K562 (cell line): ENCODE data around the gene KRT85. TPM values are rescaled to one million over a fixed set of nuclear protein-coding genes. Genes with fewer than 3 reads are reported as not detected.

Source experiments
- ATAC-seq: fragments of 200-7000 bp; cut with Tn5 transposase; 3 replicates; pipeline ENCODE4 v1.9.1; 2020; ENCODE audit warnings: moderate library complexity
- BruUV-seq: library from RNA; stranded (reverse); fragments of 400-500 nt; replicated peaks from 2 replicates; lab custom pipeline; 2021; lab: Mats Ljungman, UMichigan
- CTCF ChIA-PET: fragments of 300-600 bp; formaldehyde crosslinking; extraction: SDS; loops from one replicate; lab custom pipeline; 2021; ENCODE audit warnings: low intra/inter-chr PET ratio; lab: Yijun Ruan, JAX
- POLR2A ChIA-PET: fragments of 300-600, 350-650 bp; sonication (Branson Sonifier 250); formaldehyde crosslinking; extraction: SDS; loops from one replicate; lab custom pipeline; 2021; ENCODE audit warnings: antibody characterized with exemption, inconsistent platforms; lab: Yijun Ruan, JAX
- DNase-seq, 4 experiments: peaks; one replicate each; pipeline versions ENCODE4 v3.0.0 to v3.0.0-alpha.2; 2011 to 2018; ENCODE audit warnings: low spot score in 3 of 4, mixed read lengths in 3 of 4; ENCODE audit errors: extremely low read depth in 1 of 4
- FAIRE-seq: peaks from 2 replicates; lab custom pipeline; 2011; peaks lifted over from hg19 to GRCh38; lab: Jason Lieb, UNC
- H2AFZ ChIP-seq: 2 replicates; pipeline ENCODE4 v1.6.0; 2011; ENCODE audit warnings: low read depth, low read length, control low read depth, inconsistent platforms
- H3K27ac ChIP-seq: fragments of 200-600 bp; 3 replicates; pipeline ENCODE4 v1.8.0; 2011; ENCODE audit warnings: low read depth, mild to moderate bottlenecking, control low read depth, inconsistent platforms, low read length, moderate library complexity, mixed read lengths; ENCODE audit errors: extremely low read depth
- H3K27me3 ChIP-seq, 2 experiments: fragments of 300-600 bp in 1 of 2; 2 replicates in 1 of 2; 3 replicates in 1 of 2; pipeline versions ENCODE4 v1.6.0 to v1.8.0; 2011; ENCODE audit warnings: inconsistent platforms in 2 of 2, low read length in 2 of 2, mild to moderate bottlenecking in 1 of 2, mixed read lengths in 1 of 2, moderate library complexity in 1 of 2; ENCODE audit not compliant: control insufficient read depth in 2 of 2, insufficient read depth in 2 of 2
- H3K36me3 ChIP-seq: fragments of 300-600 bp; 3 replicates; pipeline ENCODE4 v1.8.0; 2011; ENCODE audit warnings: mild to moderate bottlenecking, low read length, inconsistent platforms; ENCODE audit not compliant: control insufficient read depth, insufficient read depth
- H3K4me1 ChIP-seq, 2 experiments: fragments of 200-600 bp in 1 of 2; replicated peaks in 1 of 2; 2 replicates in 1 of 2; 3 replicates in 1 of 2; pipeline versions ENCODE4 v1.5.1 to v1.8.0; 2011; ENCODE audit warnings: inconsistent platforms in 2 of 2, low read length in 2 of 2, mild to moderate bottlenecking in 1 of 2, mixed read lengths in 1 of 2, moderate library complexity in 1 of 2; ENCODE audit not compliant: control insufficient read depth in 2 of 2, insufficient read depth in 2 of 2
- H3K4me2 ChIP-seq: 2 replicates; pipeline ENCODE4 v1.6.1; 2011; ENCODE audit warnings: low read length, control low read depth, inconsistent platforms, mixed read lengths; ENCODE audit not compliant: insufficient read depth
- H3K4me3 ChIP-seq: fragments of 200-600 bp; sonication (generic), shearing (Covaris generic); 2 replicates; pipeline ENCODE4 v1.5.1; 2016; ENCODE audit warnings: control low read depth, inconsistent platforms
- H3K79me2 ChIP-seq: fragments of 200-600 bp; 3 replicates; pipeline ENCODE4 v1.8.0; 2011; ENCODE audit warnings: low read length, inconsistent platforms; ENCODE audit not compliant: control insufficient read depth, insufficient read depth
- H3K9ac ChIP-seq, 2 experiments: 2 replicates each; pipeline versions ENCODE4 v1.6.0 to v1.6.1; 2011; ENCODE audit warnings: low read depth in 2 of 2, low read length in 2 of 2, control low read depth in 1 of 2, inconsistent platforms in 1 of 2, mild to moderate bottlenecking in 1 of 2, mixed read lengths in 1 of 2; ENCODE audit not compliant: insufficient read depth in 1 of 2
- H3K9me1 ChIP-seq: one replicate; pipeline ENCODE4 v1.6.0; 2011; ENCODE audit warnings: inconsistent platforms, mild to moderate bottlenecking, low read length, moderate library complexity; ENCODE audit not compliant: control insufficient read depth, insufficient read depth
- H3K9me3 ChIP-seq: replicated peaks from 2 replicates; pipeline ENCODE4 v1.5.1; 2011; ENCODE audit warnings: low read depth, low read length, inconsistent platforms; ENCODE audit not compliant: control insufficient read depth, insufficient read depth
- H4K20me1 ChIP-seq: replicated peaks from 2 replicates; pipeline ENCODE4 v1.6.1; 2011; ENCODE audit warnings: low read length, inconsistent platforms, mixed read lengths; ENCODE audit not compliant: control insufficient read depth, insufficient read depth
- ATF1 ChIP-seq, 2 experiments: fragments of 450-650 bp in 1 of 2; IDR thresholded peaks; 2 replicates each; pipeline ENCODE4 v1.6.1; 2016; ENCODE audit warnings: missing compliant biosample characterization in 1 of 2, missing genetic modification characterization in 1 of 2
- CLOCK ChIP-seq: fragments of 250-450 bp; sonication (Bioruptor Pico); IDR thresholded peaks from 2 replicates; pipeline ENCODE4 v1.4.0; 2020; ENCODE audit warnings: mild to moderate bottlenecking, moderate library complexity, borderline replicate concordance
- CREB1 ChIP-seq, 2 experiments: sonication (generic) in 1 of 2; formaldehyde crosslinking in 1 of 2; IDR thresholded peaks; 2 replicates each; pipeline versions ENCODE4 v1.6.1 to v1.8.0; 2012 to 2022; ENCODE audit warnings: inconsistent platforms in 1 of 2, mild to moderate bottlenecking in 1 of 2, missing genetic modification reagents in 1 of 2, moderate library complexity in 1 of 2
- ETV1 ChIP-seq: fragments of 450-650 bp; conservative IDR thresholded peaks from 2 replicates; pipeline ENCODE4 v1.6.1; 2016; ENCODE audit warnings: missing genetic modification characterization, control low read depth, low read depth, missing compliant biosample characterization
- GATA2 ChIP-seq: sonication (generic); formaldehyde crosslinking; IDR thresholded peaks from 2 replicates; pipeline ENCODE4 v1.4.0; 2020; ENCODE audit warnings: mild to moderate bottlenecking, missing genetic modification reagents
- NR4A1 ChIP-seq, 2 experiments: fragments of 250-450 bp in 1 of 2; fragments of 450-650 bp in 1 of 2; sonication (Bioruptor Pico) in 1 of 2; IDR thresholded peaks; 2 replicates each; pipeline versions ENCODE4 v1.4.0 to v1.6.1; 2016 to 2020; ENCODE audit warnings: mild to moderate bottlenecking in 2 of 2, missing compliant biosample characterization in 1 of 2, missing genetic modification characterization in 1 of 2, moderate library complexity in 1 of 2
- SMARCE1 ChIP-seq: fragments of 450-650 bp; IDR thresholded peaks from 2 replicates; pipeline ENCODE4 v1.7.1; 2016; ENCODE audit warnings: mild to moderate bottlenecking
- SRSF3 ChIP-seq: fragments of 200-400 bp; formaldehyde crosslinking; IDR thresholded peaks from 2 replicates; pipeline ENCODE4 v1.6.1; 2016; ENCODE audit warnings: mild to moderate bottlenecking, low read length, moderate library complexity; ENCODE audit not compliant: insufficient read depth
- ZNF311 ChIP-seq: fragments of 250-450 bp; sonication (Bioruptor Pico); IDR thresholded peaks from 2 replicates; pipeline ENCODE4 v1.4.0; 2020; ENCODE audit warnings: mild to moderate bottlenecking, moderate library complexity
- ZNF609 ChIP-seq: sonication (generic); formaldehyde crosslinking; IDR thresholded peaks from 2 replicates; pipeline ENCODE4 v1.8.1; 2023; ENCODE audit warnings: missing genetic modification reagents, mild to moderate bottlenecking, borderline replicate concordance
- WGBS: fragments of 100-300 bp; shearing (Covaris generic); methylation state at CpG from one replicate; pipeline ENCODE4 v1.1.6; 2016; ENCODE audit warnings: low coverage, mixed read lengths; ENCODE audit not compliant: insufficient coverage; ENCODE audit errors: missing lambda C conversion rate; 5-methylcytosine and 5-hydroxymethylcytosine counted together
- in situ Hi-C: fragments of 300-500 bp; cut with MboI; formaldehyde crosslinking; loops from 4 replicates; pipeline ENCODE4 v1.15.0; 2018; ENCODE audit warnings: inconsistent platforms, mixed read lengths
- intact Hi-C: fragments of 100-400 bp; cut with micrococcal nuclease; formaldehyde crosslinking; loops from 2 replicates; pipeline ENCODE4 v1.14.2; 2022
- polyA plus RNA-seq, 8 experiments: library from polyadenylated mRNA; depleted of rRNA in 4 of 8; stranded (reverse) in 5 of 8; unstranded in 3 of 8; fragments of >200 nt; fragmentation: Nextera tagmentation in 2 of 8; fragmentation: Illumina TruSeq in 1 of 8; extraction: Ambion mirVana in 2 of 8; extraction: Trizol in 1 of 8; gene quantifications; 2 replicates each; pipeline versions ENCODE4 v1.2.1 to v1.2.3, GENCODE V29; 2011 to 2014; ENCODE audit warnings: inconsistent platforms in 1 of 8, missing spikeins in 1 of 8
- total RNA-seq, 7 experiments: library from RNA; depleted of rRNA in 6 of 7; stranded (reverse); fragments of >200 nt in 6 of 7; fragmentation: Illumina TruSeq in 2 of 7; extraction: Trizol in 2 of 7; gene quantifications; 2 replicates each; pipeline versions ENCODE4 v1.2.1 to v1.2.3, GENCODE V29; 2011 to 2021; ENCODE audit warnings: low replicate concordance in 1 of 7

KRT85 gene
- total and polyA plus RNA-seq, 9 of the 15 experiments (the other 6 are each of a cell fraction or from before 2014, with no cell fraction given), result not detected

GRCh38 chr12:52331039-52331438 lies 36.2 kb downstream of the KRT85 start (continued):
- TF ChIP-seq ATF1 (CRISPR knock-in tag; IDR thresholded peaks at IDR 0.05) (no peak), ATF1 (tag; IDR thresholded peaks at IDR 0.05) (no peak), SRSF3 (no peak), CREB1 (IDR thresholded peaks at IDR 0.05) (no peak), CREB1 (CRISPR knock-in tag; IDR thresholded peaks at IDR 0.05) (no peak), ZNF311 (no peak)
- TF ChIP-seq, all 486 proteins: peak for 0

GRCh38 chr12:52327830-52328500 lies 39.3 kb downstream of the KRT85 start:
- BruUV-seq, result no TSS peak
- Histone ChIP-seq H3K27me3 (peaks cover 6 to 27% of the 10 kb centered on the region in 2 experiments; a peak in 4 of 5 replicates), H3K4me3 (no peak overlapping the region), H4K20me1 (no peaks in the 10 kb centered on the region), H3K79me2 (no peaks in the 10 kb centered on the region), H3K9me3 (no peaks in the 10 kb centered on the region), H3K9me1 (no peaks in the 10 kb centered on the region), H2AFZ (no peak overlapping the region), H3K27ac (no peak overlapping the region), H3K4me1 (no peaks in the 10 kb centered on the region), H3K36me3 (no peaks in the 10 kb centered on the region), H3K4me2 (no peak overlapping the region), H3K9ac (no peak overlapping the region)
- POLR2A ChIA-PET, result interaction anchor here (0.6 kb wide), 1 partner anchor 109 kb away, joined by 3 read pairs; no protein-coding TSS in a partner anchor
- in situ Hi-C loops, result no loop called here
- 0% methylated on average over 10 of the region's 10 CpGs for WGBS
- intact Hi-C loops, result no loop called here
- CTCF ChIA-PET, result interaction anchor here (0.6 to 0.7 kb wide), 2 partner anchors 172 to 185 kb away, joined by 3 read pairs; no protein-coding TSS in a partner anchor
- DNase-seq, result no peak
- FAIRE-seq, result no peak
- no peak for ATAC-seq
- TF ChIP-seq ETV1 (no peak), CLOCK (CRISPR knock-in tag) (no peak), GATA2 (CRISPR knock-in tag) (no peak), ZNF609 (CRISPR knock-in tag) (no peak), NR4A1 (CRISPR knock-in tag; IDR thresholded peaks at IDR 0.05) (no peak), NR4A1 (tag; IDR thresholded peaks at IDR 0.05) (no peak), SMARCE1 (no peak)
